ENCODE data around the gene CRIP3.
A peak's percentile ranks its signal among the peaks of the same experiment; 100 is the strongest.

- no peak for TF ChIP-seq E2F4 (IDR thresholded peaks at IDR 0.05; ENCODE audit: low read depth, low read length)
- peak; percentile 94 to 97 (median 97) for TF ChIP-seq CTCF (IDR thresholded peaks at IDR 0.05 in 2 of 3, conservative IDR thresholded peaks at IDR 0.05 in 1 of 3; ENCODE audit: control insufficient read depth in 2 of 3, extremely low read depth in 1 of 3, insufficient read depth in 1 of 3, low read depth in 3 of 3, low read length in 3 of 3)
- no peak for TF ChIP-seq FOXM1 (IDR thresholded peaks at IDR 0.05; ENCODE audit: low read depth, low read length)
- TF ChIP-seq NFYA (IDR thresholded peaks at IDR 0.05; ENCODE audit: borderline replicate concordance, low read depth, low read length): no peak
- TF ChIP-seq CBX5 (IDR thresholded peaks at IDR 0.05; ENCODE audit: low read depth): no peak
- no peak for TF ChIP-seq EZH2 (IDR thresholded peaks at IDR 0.05; ENCODE audit: borderline replicate concordance, control insufficient read depth, low read depth, low read length)
- TF ChIP-seq YBX1 (IDR thresholded peaks at IDR 0.05): no peak
- no peak for TF ChIP-seq POLR2A (IDR thresholded peaks at IDR 0.05; ENCODE audit: low read depth, low read length)
- no peak for TF ChIP-seq SP1 (IDR thresholded peaks at IDR 0.05; ENCODE audit: low read depth, low read length)
Measured at GRCh38 chr6:43263314-43264178, 45.1 kb downstream of the CRIP3 start.
